Measurements from ENCODE around the gene PEX5.

- TF ChIP-seq TCF7L2 (IDR thresholded peaks at IDR 0.05; ENCODE audit: borderline replicate concordance, low read depth, low read length) (no peak), ZNF23 (tag by site-specific recombination; IDR thresholded peaks at IDR 0.05; ENCODE audit: borderline replicate concordance) (no peak), ZNF140 (tag by site-specific recombination; IDR thresholded peaks at IDR 0.05) (no peak), ZBTB7A (tag by site-specific recombination; IDR thresholded peaks at IDR 0.05; ENCODE audit: low read depth) (no peak), ZNF670 (tag by site-specific recombination; IDR thresholded peaks at IDR 0.05; ENCODE audit: low read depth) (no peak), IKZF3 (tag by site-specific recombination; IDR thresholded peaks at IDR 0.05) (no peak), ZSCAN16 (tag by site-specific recombination; IDR thresholded peaks at IDR 0.05) (no peak), ZNF274 (IDR thresholded peaks at IDR 0.05; ENCODE audit: low read length) (no peak), ZNF274 (tag by site-specific recombination; IDR thresholded peaks at IDR 0.05; ENCODE audit: borderline replicate concordance) (no peak), YY1 (tag by site-specific recombination; IDR thresholded peaks at IDR 0.05) (no peak)
- TF ChIP-seq, protein P1, sequence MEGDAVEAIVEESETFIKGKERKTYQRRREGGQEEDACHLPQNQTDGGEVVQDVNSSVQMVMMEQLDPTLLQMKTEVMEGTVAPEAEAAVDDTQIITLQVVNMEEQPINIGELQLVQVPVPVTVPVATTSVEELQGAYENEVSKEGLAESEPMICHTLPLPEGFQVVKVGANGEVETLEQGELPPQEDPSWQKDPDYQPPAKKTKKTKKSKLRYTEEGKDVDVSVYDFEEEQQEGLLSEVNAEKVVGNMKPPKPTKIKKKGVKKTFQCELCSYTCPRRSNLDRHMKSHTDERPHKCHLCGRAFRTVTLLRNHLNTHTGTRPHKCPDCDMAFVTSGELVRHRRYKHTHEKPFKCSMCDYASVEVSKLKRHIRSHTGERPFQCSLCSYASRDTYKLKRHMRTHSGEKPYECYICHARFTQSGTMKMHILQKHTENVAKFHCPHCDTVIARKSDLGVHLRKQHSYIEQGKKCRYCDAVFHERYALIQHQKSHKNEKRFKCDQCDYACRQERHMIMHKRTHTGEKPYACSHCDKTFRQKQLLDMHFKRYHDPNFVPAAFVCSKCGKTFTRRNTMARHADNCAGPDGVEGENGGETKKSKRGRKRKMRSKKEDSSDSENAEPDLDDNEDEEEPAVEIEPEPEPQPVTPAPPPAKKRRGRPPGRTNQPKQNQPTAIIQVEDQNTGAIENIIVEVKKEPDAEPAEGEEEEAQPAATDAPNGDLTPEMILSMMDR (tag by site-specific recombination; IDR thresholded peaks at IDR 0.05) = no peak
- TF ChIP-seq, protein P2, sequence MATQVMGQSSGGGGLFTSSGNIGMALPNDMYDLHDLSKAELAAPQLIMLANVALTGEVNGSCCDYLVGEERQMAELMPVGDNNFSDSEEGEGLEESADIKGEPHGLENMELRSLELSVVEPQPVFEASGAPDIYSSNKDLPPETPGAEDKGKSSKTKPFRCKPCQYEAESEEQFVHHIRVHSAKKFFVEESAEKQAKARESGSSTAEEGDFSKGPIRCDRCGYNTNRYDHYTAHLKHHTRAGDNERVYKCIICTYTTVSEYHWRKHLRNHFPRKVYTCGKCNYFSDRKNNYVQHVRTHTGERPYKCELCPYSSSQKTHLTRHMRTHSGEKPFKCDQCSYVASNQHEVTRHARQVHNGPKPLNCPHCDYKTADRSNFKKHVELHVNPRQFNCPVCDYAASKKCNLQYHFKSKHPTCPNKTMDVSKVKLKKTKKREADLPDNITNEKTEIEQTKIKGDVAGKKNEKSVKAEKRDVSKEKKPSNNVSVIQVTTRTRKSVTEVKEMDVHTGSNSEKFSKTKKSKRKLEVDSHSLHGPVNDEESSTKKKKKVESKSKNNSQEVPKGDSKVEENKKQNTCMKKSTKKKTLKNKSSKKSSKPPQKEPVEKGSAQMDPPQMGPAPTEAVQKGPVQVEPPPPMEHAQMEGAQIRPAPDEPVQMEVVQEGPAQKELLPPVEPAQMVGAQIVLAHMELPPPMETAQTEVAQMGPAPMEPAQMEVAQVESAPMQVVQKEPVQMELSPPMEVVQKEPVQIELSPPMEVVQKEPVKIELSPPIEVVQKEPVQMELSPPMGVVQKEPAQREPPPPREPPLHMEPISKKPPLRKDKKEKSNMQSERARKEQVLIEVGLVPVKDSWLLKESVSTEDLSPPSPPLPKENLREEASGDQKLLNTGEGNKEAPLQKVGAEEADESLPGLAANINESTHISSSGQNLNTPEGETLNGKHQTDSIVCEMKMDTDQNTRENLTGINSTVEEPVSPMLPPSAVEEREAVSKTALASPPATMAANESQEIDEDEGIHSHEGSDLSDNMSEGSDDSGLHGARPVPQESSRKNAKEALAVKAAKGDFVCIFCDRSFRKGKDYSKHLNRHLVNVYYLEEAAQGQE (tag by site-specific recombination; IDR thresholded peaks at IDR 0.05) = no peak
These were observed 33.9 kb upstream of the PEX5 start for GRCh38 chr12:7155471-7156034.

Data from HEK293 (cell line).